Stimulated activated effector memory CD8-positive, alpha-beta T cell treated with anti-CD3 and anti-CD28 coated beads, Interleukin-12 subunit alpha, Interleukin-12 subunit beta, amount 100 ng/mL, for 72 hours (primary cell): Measurements from ENCODE around the gene KCNJ16.

Experiments
- ATAC-seq: fragments of 150-1000 bp; cut with Tn5 transposase; 2 replicates; pipeline ENCODE4 v1.10.0; 2021
- DNase-seq, 2 donors: peaks; one replicate each; pipeline ENCODE4 v3.0.0; 2021 to 2022; ENCODE audit warnings: low spot score in 2 of 2
- H3K27ac Mint-ChIP-seq: one replicate; pipeline ENCODE4 v1.8.0; 2022; ENCODE audit warnings: mild to moderate bottlenecking, mixed read lengths
- H3K36me3 Mint-ChIP-seq: one replicate; pipeline ENCODE4 v1.8.0; 2022; ENCODE audit warnings: mild to moderate bottlenecking, mixed read lengths
- H3K4me1 Mint-ChIP-seq: one replicate; pipeline ENCODE4 v1.8.0; 2022; ENCODE audit warnings: mixed read lengths
- H3K4me3 Mint-ChIP-seq: one replicate; pipeline ENCODE4 v1.8.0; 2022; ENCODE audit warnings: mild to moderate bottlenecking, mixed read lengths
- H3K9me3 Mint-ChIP-seq: one replicate; pipeline ENCODE4 v1.8.0; 2022; ENCODE audit warnings: mixed read lengths

The KCNJ16 gene

GRCh38 chr17:70121126-70121525 lies 46.1 kb downstream of the KCNJ16 start:
- no peaks in the 10 kb centered on the region for H3K4me1 Mint-ChIP-seq

GRCh38 chr17:70123193-70123592 lies 48.2 kb downstream of the KCNJ16 start:
- H3K4me1 Mint-ChIP-seq, result no peaks in the 10 kb centered on the region
- DNase-seq, result no peak

More at GRCh38 chr17:70121126-70121525, 46.1 kb downstream of the KCNJ16 start:
- ATAC-seq (no peak), DNase-seq (no peak)
- Mint-ChIP-seq H3K36me3 (no peaks in the 10 kb centered on the region), H3K4me3 (no peak overlapping the region), H3K27ac (no peak overlapping the region), H3K9me3 (peaks cover 5% of the 10 kb centered on the region)

GRCh38 chr17:70124723-70125122 lies 49.7 kb downstream of the KCNJ16 start:
- Mint-ChIP-seq H3K27ac (no peak overlapping the region), H3K9me3 (peaks cover 5% of the 10 kb centered on the region), H3K4me3 (no peak overlapping the region), H3K4me1 (no peaks in the 10 kb centered on the region), H3K36me3 (no peaks in the 10 kb centered on the region)
- DNase-seq (no peak), ATAC-seq (no peak)

More at GRCh38 chr17:70123193-70123592, 48.2 kb downstream of the KCNJ16 start:
- Mint-ChIP-seq H3K27ac (no peak overlapping the region), H3K4me3 (no peak overlapping the region), H3K36me3 (no peaks in the 10 kb centered on the region), H3K9me3 (peaks cover 5% of the 10 kb centered on the region)
- no peak for ATAC-seq

- Mint-ChIP-seq H3K4me1 (no peaks in the 10 kb centered on the region), H3K9me3 (no peaks in the 10 kb centered on the region), H3K36me3 (no peaks in the 10 kb centered on the region), H3K4me3 (no peak overlapping the region), H3K27ac (no peak overlapping the region)
- DNase-seq (no peak), ATAC-seq (no peak)
Observed at GRCh38 chr17:70127221-70127873, 52.3 kb downstream of the KCNJ16 start.

GRCh38 chr17:70128727-70129238 lies 53.8 kb downstream of the KCNJ16 start:
- no peak for ATAC-seq
- H3K36me3 Mint-ChIP-seq, result no peaks in the 10 kb centered on the region
- H3K4me1 Mint-ChIP-seq, result no peaks in the 10 kb centered on the region
- H3K27ac Mint-ChIP-seq, result no peak overlapping the region
- no peaks in the 10 kb centered on the region for H3K9me3 Mint-ChIP-seq
- no peak overlapping the region for H3K4me3 Mint-ChIP-seq
- DNase-seq, result no peak

- ATAC-seq, result no peak
- no peak for DNase-seq
- Mint-ChIP-seq H3K4me1 (no peaks in the 10 kb centered on the region), H3K9me3 (no peaks in the 10 kb centered on the region), H3K36me3 (no peaks in the 10 kb centered on the region), H3K27ac (no peak overlapping the region), H3K4me3 (no peak overlapping the region)
Observed at GRCh38 chr17:70130289-70130688, 55.3 kb downstream of the KCNJ16 start.

- peaks cover 8% of the 10 kb centered on the region for H3K4me1 Mint-ChIP-seq
- ATAC-seq (no peak), DNase-seq (no peak)
- H3K36me3 Mint-ChIP-seq, result no peaks in the 10 kb centered on the region
- no peaks in the 10 kb centered on the region for H3K9me3 Mint-ChIP-seq
- no peak overlapping the region for H3K27ac Mint-ChIP-seq
- H3K4me3 Mint-ChIP-seq, result no peak overlapping the region
Observed at GRCh38 chr17:70132505-70132904, 57.5 kb downstream of the KCNJ16 start.

GRCh38 chr17:70134042-70134441 lies 59.0 kb downstream of the KCNJ16 start:
- Mint-ChIP-seq H3K9me3 (no peaks in the 10 kb centered on the region), H3K4me3 (no peak overlapping the region), H3K27ac (no peak overlapping the region), H3K36me3 (no peaks in the 10 kb centered on the region), H3K4me1 (peaks cover 9% of the 10 kb centered on the region)
- DNase-seq, result no peak
- no peak for ATAC-seq

GRCh38 chr17:70134777-70135176 lies 59.8 kb downstream of the KCNJ16 start:
- H3K36me3 Mint-ChIP-seq, result no peaks in the 10 kb centered on the region
- H3K27ac Mint-ChIP-seq, result no peak overlapping the region
- no peak overlapping the region for H3K4me3 Mint-ChIP-seq
- ATAC-seq, result no peak
- DNase-seq, result no peak
- H3K4me1 Mint-ChIP-seq, result peaks cover 9% of the 10 kb centered on the region
- no peaks in the 10 kb centered on the region for H3K9me3 Mint-ChIP-seq

GRCh38 chr17:70136131-70136530 lies 61.1 kb downstream of the KCNJ16 start:
- ATAC-seq (no peak), DNase-seq (no peak)
- Mint-ChIP-seq H3K4me1 (peaks cover 9% of the 10 kb centered on the region), H3K27ac (no peak overlapping the region), H3K36me3 (no peaks in the 10 kb centered on the region), H3K4me3 (no peak overlapping the region), H3K9me3 (no peaks in the 10 kb centered on the region)

- H3K9me3 Mint-ChIP-seq, result no peaks in the 10 kb centered on the region
- peaks cover 9% of the 10 kb centered on the region for H3K4me1 Mint-ChIP-seq
- no peak overlapping the region for H3K4me3 Mint-ChIP-seq
- H3K36me3 Mint-ChIP-seq, result no peaks in the 10 kb centered on the region
- H3K27ac Mint-ChIP-seq, result no peak overlapping the region
- ATAC-seq, result peak; percentile 97
- peak; percentile 5 to 53 for DNase-seq
Observed at GRCh38 chr17:70137451-70138230, 62.6 kb downstream of the KCNJ16 start.

GRCh38 chr17:70138291-70138865 lies 63.4 kb downstream of the KCNJ16 start:
- Mint-ChIP-seq H3K4me1 (peaks cover 9% of the 10 kb centered on the region), H3K4me3 (no peak overlapping the region), H3K36me3 (no peaks in the 10 kb centered on the region), H3K9me3 (no peaks in the 10 kb centered on the region), H3K27ac (no peak overlapping the region)
- no peak for ATAC-seq
- no peak for DNase-seq

- no peaks in the 10 kb centered on the region for H3K9me3 Mint-ChIP-seq
- no peak overlapping the region for H3K4me3 Mint-ChIP-seq
- no peak for ATAC-seq
- no peak overlapping the region for H3K27ac Mint-ChIP-seq
- H3K4me1 Mint-ChIP-seq, result peaks cover 9% of the 10 kb centered on the region
- DNase-seq, result no peak
- no peaks in the 10 kb centered on the region for H3K36me3 Mint-ChIP-seq
Observed at GRCh38 chr17:70139449-70139993, 64.5 kb downstream of the KCNJ16 start.

GRCh38 chr17:70144260-70144846 lies 69.3 kb downstream of the KCNJ16 start:
- Mint-ChIP-seq H3K27ac (no peak overlapping the region), H3K4me3 (no peak overlapping the region), H3K4me1 (no peaks in the 10 kb centered on the region), H3K36me3 (no peaks in the 10 kb centered on the region), H3K9me3 (no peaks in the 10 kb centered on the region)
- DNase-seq (no peak), ATAC-seq (no peak)

- H3K4me1 Mint-ChIP-seq, result no peaks in the 10 kb centered on the region
- H3K9me3 Mint-ChIP-seq, result no peaks in the 10 kb centered on the region
- no peak for ATAC-seq
- DNase-seq, result no peak
- no peak overlapping the region for H3K4me3 Mint-ChIP-seq
- no peaks in the 10 kb centered on the region for H3K36me3 Mint-ChIP-seq
- H3K27ac Mint-ChIP-seq, result no peak overlapping the region
Observed at GRCh38 chr17:70153210-70153609, 78.2 kb downstream of the KCNJ16 start.
